HG02852 (cell line): ENCODE measurements around the gene CDH4.
"Not testable (repeated sequence)": the region's sequence is repeated elsewhere in the genome, so short reads cannot be mapped to it uniquely, and the experiment has no call there.

Experiments used
- ATAC-seq: cut with Tn5 transposase; IDR thresholded peaks from one replicate; pipeline ENCODE4 v1.9.1; 2021; ENCODE audit warnings: mild to moderate bottlenecking, moderate library complexity; ENCODE audit not compliant: unreplicated experiment

Gene CDH4

GRCh38 chr20:61253264-61253639, 1.2 kb downstream of the CDH4 start:
- no peak for ATAC-seq

- ATAC-seq = no peak
These were observed 1.8 kb downstream of the CDH4 start for GRCh38 chr20:61253640-61254511.

- ATAC-seq = no peak
These were observed 3.0 kb downstream of the CDH4 start for GRCh38 chr20:61254881-61255626.

- no peak for ATAC-seq
These were observed 4.3 kb downstream of the CDH4 start for GRCh38 chr20:61256365-61256764.

GRCh38 chr20:61256824-61257223, 4.8 kb downstream of the CDH4 start:
- no peak for ATAC-seq

GRCh38 chr20:61257611-61258010, 5.5 kb downstream of the CDH4 start:
- ATAC-seq = no peak

- no peak for ATAC-seq
These were observed 7.7 kb downstream of the CDH4 start for GRCh38 chr20:61259741-61260140.

- ATAC-seq = no peak
These were observed 8.8 kb downstream of the CDH4 start for GRCh38 chr20:61260905-61261304.

- ATAC-seq = no peak
These were observed 10.0 kb downstream of the CDH4 start for GRCh38 chr20:61262036-61262435.

- ATAC-seq = no peak
These were observed 10.5 kb downstream of the CDH4 start for GRCh38 chr20:61262514-61262913.

GRCh38 chr20:61263084-61263695, 11.1 kb downstream of the CDH4 start:
- ATAC-seq = no peak

GRCh38 chr20:61263938-61264337, 11.9 kb downstream of the CDH4 start:
- no peak for ATAC-seq

GRCh38 chr20:61267241-61267640, 15.2 kb downstream of the CDH4 start:
- ATAC-seq = no peak

GRCh38 chr20:61268024-61268423, 16.0 kb downstream of the CDH4 start:
- no peak for ATAC-seq

- no peak for ATAC-seq
These were observed 19.5 kb downstream of the CDH4 start for GRCh38 chr20:61271312-61272231.

- not testable (repeated sequence) for ATAC-seq
These were observed 21.0 kb downstream of the CDH4 start for GRCh38 chr20:61273024-61273423.

GRCh38 chr20:61273666-61274065, 21.6 kb downstream of the CDH4 start:
- not testable (repeated sequence) for ATAC-seq

GRCh38 chr20:61274326-61274725, 22.3 kb downstream of the CDH4 start:
- ATAC-seq = no peak

GRCh38 chr20:61278296-61278695, 26.2 kb downstream of the CDH4 start:
- no peak for ATAC-seq

- ATAC-seq = no peak
These were observed 27.6 kb downstream of the CDH4 start for GRCh38 chr20:61279621-61280150.
